Sigmoid colon (tissue), 7 donors: ENCODE data around the gene TTLL11. TPM values are rescaled to one million over a fixed set of nuclear protein-coding genes. Genes with fewer than 3 reads are reported as not detected.

ENCODE experiments used
- DNase-seq: peaks from one replicate; pipeline ENCODE4 v3.0.0-alpha.2; 2019
- H3K27ac ChIP-seq, 4 donors: fragments of 200-600 bp; sonication (generic); one replicate each; pipeline ENCODE4 v1.5.1; 2016 to 2019; ENCODE audit warnings: mild to moderate bottlenecking in 1 of 4
- H3K27me3 ChIP-seq, 3 donors: fragments of 200-600 bp; sonication (generic); one replicate each; pipeline ENCODE4 v1.5.1; 2019; ENCODE audit warnings: mild to moderate bottlenecking in 1 of 3
- H3K36me3 ChIP-seq, 4 donors: fragments of 200-600 bp; sonication (generic); one replicate each; pipeline ENCODE4 v1.5.1; 2016 to 2019
- H3K4me1 ChIP-seq, 4 donors: fragments of 200-600 bp; sonication (generic); one replicate each; pipeline ENCODE4 v1.5.1; 2017 to 2019
- H3K4me3 ChIP-seq, 4 donors: fragments of 200-600 bp; sonication (generic); one replicate each; pipeline ENCODE4 v1.5.1; 2017 to 2019; ENCODE audit warnings: mild to moderate bottlenecking in 2 of 4, moderate library complexity in 1 of 4
- H3K9me3 ChIP-seq, 4 donors: fragments of 200-600 bp in 3 of 4; sonication (generic) in 3 of 4; one replicate each; pipeline versions ENCODE4 v1.5.1 to v1.6.1; 2013 to 2019
- EP300 ChIP-seq, 4 donors: sonication (generic); formaldehyde crosslinking; IDR thresholded peaks; one replicate each; pipeline ENCODE4 v1.6.1; 2017; ENCODE audit warnings: antibody characterized with exemption in 4 of 4
- POLR2A ChIP-seq, 2 donors: fragments of 450-650 bp; IDR thresholded peaks; one replicate each; pipeline ENCODE4 v1.6.1; 2016; ENCODE audit warnings: antibody characterized with exemption in 2 of 2, mild to moderate bottlenecking in 2 of 2, moderate library complexity in 2 of 2
- POLR2AphosphoS5 ChIP-seq, 4 donors: sonication (generic); formaldehyde crosslinking; IDR thresholded peaks; one replicate each; pipeline ENCODE4 v1.6.1; 2017; ENCODE audit warnings: antibody characterized with exemption in 4 of 4
- WGBS, 2 donors: extraction: QIAGEN DNeasy Blood & Tissue Kit; methylation state at CpG; one replicate each; pipeline ENCODE4 v1.1.7; 2013; 5-methylcytosine and 5-hydroxymethylcytosine counted together
- intact Hi-C: fragments of 100-400 bp; cut with DNase I; formaldehyde crosslinking; loops from one replicate; pipeline ENCODE4 v1.15.1; 2023
- polyA plus RNA-seq, 3 donors: library from polyadenylated mRNA; stranded (reverse); fragments of 200-250 nt; gene quantifications; one replicate each; pipeline ENCODE4 v1.2.3, GENCODE V29; 2013
- total RNA-seq, 4 donors: library from RNA; depleted of rRNA; stranded (reverse); fragments of >200 nt; gene quantifications; one replicate each; pipeline ENCODE4 v1.1.0, GENCODE V29; 2016
- TF ChIP-seq, protein P1 (sequence below), 4 experiments: fragments of 450-650 bp in 3 of 4; fragments of 200-600 bp in 1 of 4; IDR thresholded peaks; one replicate each; pipeline ENCODE4 v1.5.1; 2016 to 2019; ENCODE audit warnings: antibody characterized with exemption in 4 of 4, mild to moderate bottlenecking in 3 of 4, moderate library complexity in 2 of 4
- donor health status: healthy with polysubstance abuse.
- donor health status: Bipolar disorder and iron deficiency.
- donor health status: healthy.

Gene TTLL11
- total and polyA plus RNA-seq, 7 donors = 4.2 to 40.7 (median 27.6) TPM

DNA sequence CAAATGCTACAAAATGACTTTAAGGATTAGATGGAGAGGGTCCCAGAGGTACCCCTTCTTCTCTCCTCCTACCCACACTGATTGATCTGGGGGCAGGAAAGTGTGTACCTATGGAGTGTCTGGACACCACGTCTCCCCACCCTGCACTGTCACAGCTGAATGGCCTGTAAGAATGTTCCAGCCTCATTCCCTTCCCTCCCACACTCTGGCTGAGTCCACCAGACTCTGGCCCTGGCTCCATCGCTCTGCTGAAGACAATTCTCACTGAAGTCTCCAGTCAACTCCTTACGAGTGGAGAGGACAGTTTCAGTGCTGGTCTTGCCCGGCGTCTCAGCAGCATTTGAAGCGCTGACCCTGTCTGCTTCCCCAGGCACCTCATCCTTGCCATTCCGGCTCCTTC is 105.8 kb downstream of the TTLL11 start:
- no peak overlapping the region for H3K27ac ChIP-seq
- H3K9me3 ChIP-seq = no peaks in the 10 kb centered on the region
- no peaks in the 10 kb centered on the region for H3K27me3 ChIP-seq
- 93 to 95% methylated on average over 7 of the region's 7 CpGs for WGBS, 2 donors
- no peak overlapping the region for H3K4me3 ChIP-seq
- no peak for DNase-seq
- intact Hi-C loops = no loop called here
- H3K36me3 ChIP-seq = peaks cover 0 to 12% (median 7%) of the 10 kb centered on the region in 4 donors
- peaks cover 0 to 14% (median 6%) of the 10 kb centered on the region in 4 donors for H3K4me1 ChIP-seq
- TF ChIP-seq POLR2AphosphoS5 (IDR thresholded peaks at IDR 0.05) = no peak
- TF ChIP-seq, protein P1, sequence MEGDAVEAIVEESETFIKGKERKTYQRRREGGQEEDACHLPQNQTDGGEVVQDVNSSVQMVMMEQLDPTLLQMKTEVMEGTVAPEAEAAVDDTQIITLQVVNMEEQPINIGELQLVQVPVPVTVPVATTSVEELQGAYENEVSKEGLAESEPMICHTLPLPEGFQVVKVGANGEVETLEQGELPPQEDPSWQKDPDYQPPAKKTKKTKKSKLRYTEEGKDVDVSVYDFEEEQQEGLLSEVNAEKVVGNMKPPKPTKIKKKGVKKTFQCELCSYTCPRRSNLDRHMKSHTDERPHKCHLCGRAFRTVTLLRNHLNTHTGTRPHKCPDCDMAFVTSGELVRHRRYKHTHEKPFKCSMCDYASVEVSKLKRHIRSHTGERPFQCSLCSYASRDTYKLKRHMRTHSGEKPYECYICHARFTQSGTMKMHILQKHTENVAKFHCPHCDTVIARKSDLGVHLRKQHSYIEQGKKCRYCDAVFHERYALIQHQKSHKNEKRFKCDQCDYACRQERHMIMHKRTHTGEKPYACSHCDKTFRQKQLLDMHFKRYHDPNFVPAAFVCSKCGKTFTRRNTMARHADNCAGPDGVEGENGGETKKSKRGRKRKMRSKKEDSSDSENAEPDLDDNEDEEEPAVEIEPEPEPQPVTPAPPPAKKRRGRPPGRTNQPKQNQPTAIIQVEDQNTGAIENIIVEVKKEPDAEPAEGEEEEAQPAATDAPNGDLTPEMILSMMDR (IDR thresholded peaks at IDR 0.05) = no peak
- TF ChIP-seq POLR2A (IDR thresholded peaks at IDR 0.05) = no peak
- no peak for TF ChIP-seq EP300 (IDR thresholded peaks at IDR 0.05)

DNA sequence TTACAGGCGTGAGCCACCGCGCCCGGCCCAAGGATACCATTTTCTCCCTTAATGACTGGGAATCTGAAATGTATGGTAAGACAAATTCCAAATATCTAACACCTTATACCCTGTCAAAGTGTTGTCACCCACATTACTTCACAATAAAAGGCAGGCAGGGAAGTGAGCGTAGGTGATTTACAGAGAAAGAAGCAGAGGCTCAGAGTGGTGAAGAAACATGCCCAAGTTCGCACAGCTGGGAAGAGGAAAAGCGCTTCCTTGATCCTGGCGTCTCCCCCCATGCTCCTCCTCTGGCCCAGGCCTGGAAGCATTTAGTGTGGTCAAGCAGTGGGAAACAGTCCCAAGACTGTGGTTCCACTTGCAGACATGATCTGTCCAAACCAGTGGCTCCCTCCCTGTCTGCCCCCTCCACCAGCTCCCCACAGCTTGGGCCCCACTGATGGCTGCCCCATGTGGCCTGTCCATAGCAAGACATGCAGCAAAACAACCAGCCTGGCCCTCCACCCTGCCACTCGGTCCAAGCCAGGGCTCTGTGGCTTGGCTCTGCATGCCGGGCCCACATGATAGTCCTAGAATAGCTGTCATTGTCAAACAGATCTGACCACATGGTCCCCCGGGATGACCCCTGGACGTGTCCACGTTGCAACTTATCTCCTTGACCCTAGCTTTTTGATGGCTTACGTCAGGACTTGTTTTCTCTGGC is 107.2 kb downstream of the TTLL11 start:
- H3K36me3 ChIP-seq = peaks cover 0 to 12% (median 7%) of the 10 kb centered on the region in 4 donors
- H3K4me1 ChIP-seq = peaks cover 0 to 14% (median 6%) of the 10 kb centered on the region in 4 donors
- H3K4me3 ChIP-seq = no peak overlapping the region
- intact Hi-C loops = no loop called here
- H3K27me3 ChIP-seq = no peaks in the 10 kb centered on the region
- no peaks in the 10 kb centered on the region for H3K9me3 ChIP-seq
- WGBS, 2 donors = 83 to 90% methylated on average over 14 of the region's 14 CpGs
- DNase-seq = no peak
- TF ChIP-seq, protein P1 (IDR thresholded peaks at IDR 0.05) = no peak
- TF ChIP-seq EP300 (IDR thresholded peaks at IDR 0.05) = no peak
- no peak for TF ChIP-seq POLR2AphosphoS5 (IDR thresholded peaks at IDR 0.05)
- no peak for TF ChIP-seq POLR2A (IDR thresholded peaks at IDR 0.05)
- no peak overlapping the region for H3K27ac ChIP-seq

DNA sequence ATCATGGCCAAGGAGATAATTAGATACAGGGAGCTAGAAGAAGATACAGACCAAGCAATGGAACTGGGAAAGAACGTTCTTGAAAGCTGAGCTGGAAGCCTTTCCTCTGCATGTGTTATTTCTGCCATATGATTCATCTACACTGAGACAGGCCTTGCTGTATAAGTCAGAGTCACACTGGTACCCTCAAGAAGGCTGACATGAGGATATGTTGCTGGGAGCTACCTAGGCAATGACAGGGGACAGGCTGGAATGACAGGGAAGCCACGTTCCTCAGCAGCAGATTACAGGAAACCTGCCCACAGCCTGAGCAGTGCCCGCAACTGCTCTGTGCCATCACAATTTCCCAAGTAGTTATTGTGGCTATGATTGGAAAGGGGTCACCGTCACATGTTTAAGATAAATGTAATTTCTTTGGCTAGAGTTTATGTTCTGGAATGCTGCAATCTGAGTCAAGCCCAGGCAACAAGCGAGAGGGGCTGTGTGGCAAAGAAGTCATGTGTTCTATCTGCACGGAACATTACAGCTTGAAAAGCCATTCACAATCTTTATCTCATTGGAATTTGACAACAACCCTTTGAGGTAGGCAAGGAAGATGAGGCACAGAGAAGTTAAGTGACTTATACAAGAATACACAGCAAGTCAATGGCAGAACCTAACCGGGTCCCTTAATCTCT is 108.2 kb downstream of the TTLL11 start:
- no peak for DNase-seq
- Histone ChIP-seq H3K27ac (no peak overlapping the region), H3K36me3 (peaks cover 0 to 12% (median 7%) of the 10 kb centered on the region in 4 donors), H3K9me3 (no peaks in the 10 kb centered on the region), H3K4me3 (no peak overlapping the region), H3K27me3 (no peaks in the 10 kb centered on the region), H3K4me1 (peaks cover 0 to 14% (median 6%) of the 10 kb centered on the region in 4 donors)
- 76 to 88% methylated on average over 7 of the region's 7 CpGs for WGBS, 2 donors
- intact Hi-C loops = no loop called here
- TF ChIP-seq POLR2AphosphoS5 (IDR thresholded peaks at IDR 0.05) = no peak
- TF ChIP-seq, protein P1 (IDR thresholded peaks at IDR 0.05) = no peak

DNA sequence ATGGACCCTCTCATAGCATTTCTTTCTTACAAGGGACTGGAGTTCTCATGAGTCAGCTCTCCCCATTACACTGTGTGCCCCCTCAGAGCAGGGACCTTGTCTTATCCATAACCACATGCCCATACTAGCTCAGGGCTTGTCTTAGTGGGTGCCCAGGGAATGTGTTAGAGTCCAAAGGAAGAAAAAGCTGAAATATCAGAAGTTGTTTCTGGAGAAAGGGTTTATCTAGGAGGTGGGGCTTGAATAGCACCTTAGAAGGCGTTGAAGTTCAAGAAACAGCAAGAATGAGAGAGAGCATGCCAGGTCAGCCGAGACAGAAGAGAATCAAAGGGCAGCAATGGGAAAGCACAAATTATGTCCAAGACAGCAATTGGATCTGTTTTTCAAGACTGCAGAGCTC is 109.4 kb downstream of the TTLL11 start:
- intact Hi-C loops = no loop called here
- peaks cover 0 to 14% (median 6%) of the 10 kb centered on the region in 4 donors for H3K4me1 ChIP-seq
- TF ChIP-seq POLR2AphosphoS5 (IDR thresholded peaks at IDR 0.05) = no peak
- no peak for TF ChIP-seq EP300 (IDR thresholded peaks at IDR 0.05)
- TF ChIP-seq, protein P1 (IDR thresholded peaks at IDR 0.05) = no peak
- TF ChIP-seq POLR2A (IDR thresholded peaks at IDR 0.05) = no peak

More for the DNA sequence above, 109.4 kb downstream of the TTLL11 start:
- Histone ChIP-seq H3K27ac (no peak overlapping the region), H3K36me3 (peaks cover 0 to 4% (median under 1%) of the 10 kb centered on the region in 4 donors), H3K9me3 (no peaks in the 10 kb centered on the region), H3K4me3 (no peak overlapping the region), H3K27me3 (no peaks in the 10 kb centered on the region)
- WGBS, 2 donors = 91 to 95% methylated on average over 2 of the region's 2 CpGs
- DNase-seq = no peak
